WTC11 (cell line): ENCODE data around the gene ARHGAP30. TPM values are rescaled to one million over a fixed set of nuclear protein-coding genes. Genes with fewer than 3 reads are reported as not detected.
A peak's percentile ranks its signal among the peaks of the same experiment; 100 is the strongest.

Source experiments
- ATAC-seq: fragments of 200-7000 bp; cut with Tn5 transposase; 2 replicates; pipeline ENCODE4 v1.10.0; 2021; ENCODE audit warnings: mild to moderate bottlenecking, moderate library complexity
- CTCF ChIA-PET: fragments of 300-600 bp; sonication (Branson Sonifier 250); formaldehyde crosslinking; loops from one replicate; lab custom pipeline; 2021; ENCODE audit warnings: antibody characterized with exemption; lab: Charles Lee
- POLR2A ChIA-PET: fragments of 350-600 bp; sonication (Branson Sonifier 250); formaldehyde crosslinking; loops from one replicate; lab custom pipeline; 2021; ENCODE audit warnings: antibody characterized with exemption; lab: Charles Lee
- DNase-seq: peaks from one replicate; pipeline ENCODE4 v3.0.0; 2021; ENCODE audit warnings: low spot score
- H3K27ac Mint-ChIP-seq: 2 replicates; pipeline ENCODE4 v1.8.0; 2021; ENCODE audit warnings: mixed read lengths
- H3K27me3 Mint-ChIP-seq: 2 replicates; pipeline ENCODE4 v1.8.0; 2021; ENCODE audit warnings: low read depth, mild to moderate bottlenecking, moderate library complexity, mixed read lengths
- H3K36me3 Mint-ChIP-seq: 2 replicates; pipeline ENCODE4 v1.8.0; 2021; ENCODE audit warnings: mixed read lengths
- H3K4me1 Mint-ChIP-seq: 2 replicates; pipeline ENCODE4 v1.8.0; 2022; ENCODE audit warnings: mixed read lengths
- H3K4me3 Mint-ChIP-seq: 2 replicates; pipeline ENCODE4 v1.8.0; 2021; ENCODE audit warnings: mild to moderate bottlenecking, moderate library complexity, mixed read lengths
- H3K9me3 Mint-ChIP-seq: 2 replicates; pipeline ENCODE4 v1.8.0; 2021; ENCODE audit warnings: mixed read lengths
- CBFB ChIP-seq: sonication (generic); formaldehyde crosslinking; IDR thresholded peaks from 2 replicates; pipeline ENCODE4 v1.8.1; 2022; ENCODE audit warnings: mild to moderate bottlenecking, low read depth, missing genetic modification reagents
- CDX4 ChIP-seq: fragments of 250-450 bp; sonication (Bioruptor Pico); IDR thresholded peaks from 2 replicates; pipeline ENCODE4 v1.9.0; 2021; ENCODE audit warnings: moderate library complexity, mild to moderate bottlenecking, inconsistent platforms, borderline replicate concordance
- FOXJ3 ChIP-seq: sonication (generic); formaldehyde crosslinking; IDR thresholded peaks from 2 replicates; pipeline ENCODE4 v1.9.0; 2021; ENCODE audit warnings: missing genetic modification reagents, mild to moderate bottlenecking, borderline replicate concordance
- FOXP1 ChIP-seq: sonication (generic); formaldehyde crosslinking; IDR thresholded peaks from 2 replicates; pipeline ENCODE4 v1.8.0; 2022; ENCODE audit warnings: missing genetic modification reagents, mild to moderate bottlenecking, moderate library complexity, borderline replicate concordance
- FOXP4 ChIP-seq: sonication (generic); formaldehyde crosslinking; IDR thresholded peaks from 2 replicates; pipeline ENCODE4 v1.8.0; 2022; ENCODE audit warnings: mild to moderate bottlenecking, missing genetic modification reagents
- GTF2I ChIP-seq: fragments of 250-450 bp; sonication (Bioruptor Pico); conservative IDR thresholded peaks from 2 replicates; pipeline ENCODE4 v1.4.0; 2021; ENCODE audit warnings: mild to moderate bottlenecking
- IRF2 ChIP-seq: sonication (generic); formaldehyde crosslinking; IDR thresholded peaks from 2 replicates; pipeline ENCODE4 v1.8.0; 2022; ENCODE audit warnings: low read depth, missing genetic modification reagents, borderline replicate concordance
- MAX ChIP-seq: sonication (generic); formaldehyde crosslinking; IDR thresholded peaks from 2 replicates; pipeline ENCODE4 v1.8.0; 2022; ENCODE audit warnings: mild to moderate bottlenecking, missing genetic modification reagents
- MXD4 ChIP-seq: fragments of 250-450 bp; sonication (Bioruptor Pico); IDR thresholded peaks from 2 replicates; pipeline ENCODE4 v1.8.0; 2021; ENCODE audit warnings: mild to moderate bottlenecking, moderate library complexity, borderline replicate concordance
- NFYB ChIP-seq: sonication (generic); formaldehyde crosslinking; conservative IDR thresholded peaks from 2 replicates; pipeline ENCODE4 v1.8.0; 2022; ENCODE audit warnings: low read depth, missing genetic modification reagents
- OVOL2 ChIP-seq: fragments of 250-450 bp; sonication (Bioruptor Pico); IDR thresholded peaks from 2 replicates; pipeline ENCODE4 v1.9.0; 2021; ENCODE audit warnings: mild to moderate bottlenecking, borderline replicate concordance
- SMAD4 ChIP-seq: sonication (generic); formaldehyde crosslinking; IDR thresholded peaks from 2 replicates; pipeline ENCODE4 v1.8.0; 2022; ENCODE audit warnings: mild to moderate bottlenecking, missing genetic modification reagents
- TCF7 ChIP-seq: sonication (generic); formaldehyde crosslinking; IDR thresholded peaks from 2 replicates; pipeline ENCODE4 v1.8.0; 2022; ENCODE audit warnings: mild to moderate bottlenecking, low read depth, missing genetic modification reagents, moderate library complexity
- USF1 ChIP-seq: sonication (generic); formaldehyde crosslinking; IDR thresholded peaks from 2 replicates; pipeline ENCODE4 v1.8.0; 2022; ENCODE audit warnings: mild to moderate bottlenecking, missing genetic modification reagents
- ZBTB21 ChIP-seq: sonication (generic); formaldehyde crosslinking; IDR thresholded peaks from 2 replicates; pipeline ENCODE4 v1.8.1; 2023; ENCODE audit warnings: mild to moderate bottlenecking, missing genetic modification reagents, borderline replicate concordance
- ZBTB43 ChIP-seq: sonication (generic); formaldehyde crosslinking; IDR thresholded peaks from 2 replicates; pipeline ENCODE4 v1.8.1; 2023; ENCODE audit warnings: mild to moderate bottlenecking, missing genetic modification reagents
- ZNF219 ChIP-seq: sonication (generic); formaldehyde crosslinking; IDR thresholded peaks from 2 replicates; pipeline ENCODE4 v1.8.0; 2023; ENCODE audit warnings: missing genetic modification reagents, mild to moderate bottlenecking, borderline replicate concordance
- ZNF396 ChIP-seq: fragments of 250-450 bp; sonication (Bioruptor Pico); IDR thresholded peaks from 2 replicates; pipeline ENCODE4 v1.8.0; 2021; ENCODE audit warnings: mild to moderate bottlenecking, moderate library complexity, borderline replicate concordance
- ZNF532 ChIP-seq: fragments of 250-450 bp; sonication (Bioruptor Pico); IDR thresholded peaks from 2 replicates; pipeline ENCODE4 v1.9.0; 2021; ENCODE audit warnings: mild to moderate bottlenecking, borderline replicate concordance
- total RNA-seq: library from RNA; stranded (reverse); gene quantifications from 3 replicates; pipeline ENCODE4 v1.2.3, GENCODE V29; 2021

Gene ARHGAP30
- total RNA-seq, 1 experiment from 2014 or later: 0.52 TPM

GRCh38 chr1:161039154-161039545, 30.5 kb downstream of the ARHGAP30 start (continued):
- TF ChIP-seq ZNF532 (CRISPR knock-in tag) (no peak), ZNF396 (CRISPR knock-in tag) (no peak)

- H3K36me3 Mint-ChIP-seq: peaks cover 39% of the 10 kb centered on the region
- H3K4me1 Mint-ChIP-seq: peaks cover 36% of the 10 kb centered on the region
- no peaks in the 10 kb centered on the region for H3K27me3 Mint-ChIP-seq
- peak within 1 kb of the TSS; percentile 92 for H3K27ac Mint-ChIP-seq
- H3K4me3 Mint-ChIP-seq: peak within 1 kb of the TSS; percentile 86
- ChIA-PET CTCF (interaction anchor here (0.6 to 5.9 kb wide), 21 partner anchors 9 to 261 kb away, joined by 3 to 47 read pairs (median 4); partner anchors contain the start of genes F11R, KLHDC9 and NECTIN4), POLR2A (interaction anchor here (0.7 to 2.2 kb wide), 5 partner anchors 18 to 94 kb away, joined by 3 to 20 read pairs (median 5); partner anchors contain the start of genes DEDD and F11R)
- ATAC-seq (peak; percentile 77), DNase-seq (peak; percentile 81)
- no peaks in the 10 kb centered on the region for H3K9me3 Mint-ChIP-seq
- TF ChIP-seq IRF2 (CRISPR knock-in tag): no peak
- peak; percentile 79 for TF ChIP-seq MAX
- no peak for TF ChIP-seq OVOL2
- TF ChIP-seq FOXJ3 (CRISPR knock-in tag): no peak
- no peak for TF ChIP-seq NFYB (CRISPR knock-in tag)
- TF ChIP-seq FOXP4: peak; percentile 41; the same call in 1 of the 2 replicates
- no peak for TF ChIP-seq MXD4
- peak; percentile 85; the same call in 1 of the 2 replicates for TF ChIP-seq CBFB
- TF ChIP-seq TCF7 (CRISPR knock-in tag): 0 out of 2 replicates have a peak, but pooled peaks have one; percentile 47
- peak; percentile 88 for TF ChIP-seq ZBTB21
- 0 out of 2 replicates have a peak, but pooled peaks have one; percentile 38 for TF ChIP-seq ZNF219 (CRISPR knock-in tag)
- TF ChIP-seq ZBTB43 (CRISPR knock-in tag): no peak; the same call in 1 of the 2 replicates
- TF ChIP-seq CDX4 (CRISPR knock-in tag): no peak
- TF ChIP-seq GTF2I (CRISPR knock-in tag): no peak
- TF ChIP-seq USF1: peak; percentile 65
- TF ChIP-seq SMAD4 (CRISPR knock-in tag): 0 out of 2 replicates have a peak, but pooled peaks have one; percentile 50
- TF ChIP-seq FOXP1: peak; percentile 64; the same call in 1 of the 2 replicates
- TF ChIP-seq ZNF532 (CRISPR knock-in tag): no peak
Observed at GRCh38 chr1:161038523-161039153, 31.1 kb downstream of the ARHGAP30 start, which contains the start of gene TSTD1. Gene TSTD1 (minus strand): TSS chr1:161038964. CDS start chr1:161038889, 75 bp downstream.
